ENCODE data around the gene SPATA20. TPM values are rescaled to one million over a fixed set of nuclear protein-coding genes. Genes with fewer than 3 reads are reported as not detected.

The SPATA20 gene
- total and polyA plus RNA-seq, 2 of the 4 experiments (the other 2 are of a cell fraction) = 17.0 to 35.0 TPM

- Histone ChIP-seq H3K23ac (ENCODE audit: low read depth, low read length) (no peak overlapping the region), H4K91ac (ENCODE audit: insufficient read depth, low read depth, low read length) (no peak overlapping the region), H3K9ac (ENCODE audit: low read depth, low read length) (no peak overlapping the region), H3K9me1 (ENCODE audit: insufficient read depth, low read length) (no peaks in the 10 kb centered on the region), H2BK15ac (ENCODE audit: low read depth, low read length) (no peak overlapping the region), H3K18ac (ENCODE audit: low read depth, low read length) (no peak overlapping the region), H2AFZ (replicated peaks; ENCODE audit: low read length, poor library complexity) (no peak overlapping the region), H3K4me2 (ENCODE audit: low read depth, low read length) (no peak overlapping the region), H3K79me1 (ENCODE audit: low read depth in 1 of 2, low read length in 2 of 2) (no peaks in the 10 kb centered on the region), H4K20me1 (ENCODE audit: insufficient read depth, low read length) (no peaks in the 10 kb centered on the region), H2AK9ac (replicated peaks; ENCODE audit: low read depth, low read length, poor library complexity) (no peak overlapping the region), H2BK5ac (ENCODE audit: low read depth, low read length, poor library complexity, severe bottlenecking) (no peak overlapping the region), H2BK20ac (ENCODE audit: low read depth, low read length) (no peak overlapping the region), H3K14ac (replicated peaks; ENCODE audit: low read depth, low read length) (no peak overlapping the region), H3K27me3 (ENCODE audit: control insufficient read depth, insufficient read depth, low read length) (peaks cover 6% of the 10 kb centered on the region; the same call in 1 of the 2 replicates), H3K56ac (ENCODE audit: extremely low read depth, insufficient read depth, low read length) (no peak overlapping the region), H4K8ac (ENCODE audit: low read depth in 2 of 2, low read length in 2 of 2) (no peak overlapping the region), H3K27ac (ENCODE audit: insufficient read depth, low read length) (no peak overlapping the region), H3K4me3 (ENCODE audit: insufficient read depth, low read depth, low read length) (no peak overlapping the region), H3K9me3 (ENCODE audit: control insufficient read depth, insufficient read depth, low read length) (no peaks in the 10 kb centered on the region), H3K4ac (ENCODE audit: low read depth, low read length) (no peak overlapping the region), H2AK5ac (ENCODE audit: low read depth, low read length) (no peak overlapping the region), H2BK120ac (ENCODE audit: low read depth, low read length) (no peak overlapping the region), H4K5ac (ENCODE audit: low read depth, low read length) (no peak overlapping the region), H3K36me3 (ENCODE audit: control insufficient read depth, insufficient read depth, low read length) (no peaks in the 10 kb centered on the region), H3K4me1 (ENCODE audit: control insufficient read depth, insufficient read depth, low read length) (peaks cover 2% of the 10 kb centered on the region)
- WGBS, 2 experiments (ENCODE audit: extremely low coverage in 2 of 2, insufficient read length in 1 of 2) = 67% methylated on average over 1 of the region's 6 CpGs; no CpG with 5 or more reads in 1 of the 2 experiments
- dilution Hi-C loops (cut with HindIII; ENCODE audit: low sequenced_read_pairs, unreplicated experiment) = no loop called here
- no TSS peak for BruUV-seq (replicated peaks)
- in situ Hi-C loops (cut with MboI; ENCODE audit: low sequenced_read_pairs) = no loop called here
- ChIA-PET POLR2A (ENCODE audit: unreplicated experiment) (interaction anchor here (0.7 kb wide), 1 partner anchor 13 kb away, joined by 4 read pairs; no protein-coding TSS in a partner anchor), CTCF (no interaction called here)
- intact Hi-C loops (cut with micrococcal nuclease) = no loop called here
- peak; percentile 61 for ATAC-seq (ENCODE audit: low read depth)
- DNase-seq = no peak
- TF ChIP-seq RAD21 (IDR thresholded peaks at IDR 0.05; ENCODE audit: low read length) = no peak
- no peak for TF ChIP-seq CTCF (conservative IDR thresholded peaks at IDR 0.05; ENCODE audit: low read depth, low read length)
- TF ChIP-seq BHLHE40 (IDR thresholded peaks at IDR 0.05; ENCODE audit: low read depth, low read length) = no peak
- TF ChIP-seq, protein P1, sequence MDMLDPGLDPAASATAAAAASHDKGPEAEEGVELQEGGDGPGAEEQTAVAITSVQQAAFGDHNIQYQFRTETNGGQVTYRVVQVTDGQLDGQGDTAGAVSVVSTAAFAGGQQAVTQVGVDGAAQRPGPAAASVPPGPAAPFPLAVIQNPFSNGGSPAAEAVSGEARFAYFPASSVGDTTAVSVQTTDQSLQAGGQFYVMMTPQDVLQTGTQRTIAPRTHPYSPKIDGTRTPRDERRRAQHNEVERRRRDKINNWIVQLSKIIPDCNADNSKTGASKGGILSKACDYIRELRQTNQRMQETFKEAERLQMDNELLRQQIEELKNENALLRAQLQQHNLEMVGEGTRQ (IDR thresholded peaks at IDR 0.05; ENCODE audit: low read depth, low read length) = no peak
- no peak for TF ChIP-seq CEBPB (IDR thresholded peaks at IDR 0.05; ENCODE audit: low read depth, low read length)
- no peak for TF ChIP-seq CHD1 (IDR thresholded peaks at IDR 0.05; ENCODE audit: low read depth, low read length)
- no peak for TF ChIP-seq POLR2A (IDR thresholded peaks at IDR 0.05; ENCODE audit: low read depth, low read length)
- no peak for TF ChIP-seq RCOR1 (IDR thresholded peaks at IDR 0.05; ENCODE audit: insufficient replicate concordance, low read length)
- no peak for TF ChIP-seq FOS (IDR thresholded peaks at IDR 0.05; ENCODE audit: low read depth, low read length)
- TF ChIP-seq NFE2L2 (IDR thresholded peaks at IDR 0.05; ENCODE audit: low read depth, low read length) = no peak
- no peak for TF ChIP-seq MXI1 (IDR thresholded peaks at IDR 0.05; ENCODE audit: borderline replicate concordance, low read depth, low read length)
- TF ChIP-seq RFX5 (IDR thresholded peaks at IDR 0.05; ENCODE audit: low read depth, low read length) = no peak
These were observed 31.9 kb upstream of the SPATA20 start for GRCh38 chr17:50514936-50515702.
